HG03159 (cell line): Measurements from ENCODE around the gene LRTM2.
A peak's percentile ranks its signal among the peaks of the same experiment; 100 is the strongest.

Experiments
- ATAC-seq: cut with Tn5 transposase; IDR thresholded peaks from one replicate; pipeline ENCODE4 v1.9.1; 2021; ENCODE audit warnings: mild to moderate bottlenecking, moderate library complexity; ENCODE audit not compliant: unreplicated experiment

The LRTM2 gene

DNA sequence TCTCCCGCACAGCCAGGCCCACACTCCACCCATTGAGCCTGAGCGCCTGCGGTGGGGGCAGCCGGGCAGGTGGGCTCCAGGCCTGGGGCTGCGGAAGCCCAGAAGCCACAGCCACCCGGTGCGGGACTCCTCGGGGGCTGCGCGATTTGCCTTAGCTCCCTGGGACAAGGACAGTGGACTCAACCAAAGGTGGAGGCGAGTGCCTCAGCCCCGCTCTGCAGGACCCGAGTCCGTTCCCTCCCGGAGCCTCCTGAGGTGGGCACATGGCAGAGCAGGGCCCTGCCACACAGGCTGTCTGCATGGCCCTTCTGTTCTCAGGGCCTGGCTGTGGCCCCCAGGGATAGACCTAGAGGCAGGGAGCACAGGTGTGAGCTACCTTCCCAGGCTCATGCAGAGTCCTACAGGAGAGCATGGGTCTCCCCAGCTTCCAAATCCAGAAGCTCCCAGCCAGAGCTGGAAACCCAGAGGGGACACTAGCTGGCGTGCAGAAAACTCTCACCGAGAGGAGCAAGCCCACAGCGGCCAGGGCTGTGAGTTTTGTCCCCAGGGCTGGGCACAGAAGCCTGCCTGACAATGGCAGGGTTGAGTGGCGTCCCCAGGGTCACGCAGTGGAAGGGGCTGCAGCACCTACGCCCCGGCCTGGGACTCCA lies 22.2 kb upstream of the LRTM2 start:
- ATAC-seq = no peak

DNA sequence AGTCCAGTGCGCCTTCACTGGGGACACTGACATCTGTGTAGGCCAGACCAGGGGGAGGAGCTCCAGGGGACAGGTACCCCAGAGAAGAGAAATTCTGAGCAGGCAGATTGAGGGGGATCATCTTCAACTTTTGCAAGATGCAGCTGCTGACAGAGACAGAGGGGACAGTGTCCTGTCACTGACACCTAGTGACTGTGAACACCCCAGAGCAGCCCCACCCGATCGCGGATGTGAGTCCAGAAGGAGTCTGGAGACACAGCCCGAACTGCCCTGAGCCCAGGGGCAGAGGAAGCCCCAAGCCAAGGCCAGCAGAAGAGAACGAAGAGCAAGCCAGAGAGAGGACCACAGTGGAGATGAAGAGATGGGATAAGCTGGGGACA lies 21.7 kb upstream of the LRTM2 start:
- no peak for ATAC-seq

GRCh38 chr12:1799051-1799881 lies 21.1 kb upstream of the LRTM2 start:
- ATAC-seq = no peak

DNA sequence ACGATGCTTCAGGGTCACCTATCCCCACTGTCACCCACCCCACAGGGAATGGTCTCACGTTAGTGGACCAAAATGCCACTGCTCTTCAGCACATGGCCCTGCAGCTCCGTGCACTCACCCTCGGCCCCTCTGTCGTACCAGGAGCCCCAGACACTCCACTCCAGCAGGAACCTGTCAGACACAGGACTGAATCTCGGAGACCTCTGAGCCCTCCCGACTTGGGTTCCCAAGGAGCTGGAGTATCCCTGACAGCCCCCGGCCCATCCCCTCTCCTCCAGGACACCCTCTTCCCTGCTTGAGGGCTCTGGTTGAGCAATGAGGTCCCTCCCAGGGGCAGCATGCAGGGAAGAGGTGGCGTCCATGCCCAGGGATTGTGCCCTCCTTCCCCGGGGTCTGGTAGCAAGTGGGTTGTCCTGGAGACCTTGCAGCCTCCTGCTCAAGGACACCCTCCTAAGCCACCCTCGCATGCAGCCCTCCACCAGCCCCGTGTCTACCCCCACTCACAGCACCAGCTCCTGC lies 20.4 kb upstream of the LRTM2 start:
- ATAC-seq = no peak

- ATAC-seq = no peak
Observed at GRCh38 chr12:1800401-1801302, 19.7 kb upstream of the LRTM2 start.

GRCh38 chr12:1801303-1801975 lies 18.9 kb upstream of the LRTM2 start:
- no peak for ATAC-seq

DNA sequence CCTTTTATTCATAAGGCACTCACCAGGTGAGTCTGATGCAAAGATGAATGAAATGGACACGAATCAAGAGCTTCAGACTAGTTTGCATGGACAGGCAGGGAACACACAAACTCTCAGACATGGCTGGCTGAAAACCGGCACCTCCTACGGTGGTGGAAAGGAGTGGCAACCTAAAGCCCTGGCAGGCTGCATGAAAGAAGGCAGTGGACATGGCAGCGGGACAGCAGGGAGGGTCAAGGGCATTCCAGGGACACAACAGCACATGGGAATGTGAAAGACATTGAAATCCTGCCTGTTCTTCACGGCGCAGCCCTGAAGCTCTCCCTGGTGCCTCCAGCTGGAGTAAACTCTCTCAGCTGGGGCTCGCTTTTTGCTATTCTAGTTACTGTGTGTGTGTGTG lies 16.6 kb upstream of the LRTM2 start:
- no peak for ATAC-seq

GRCh38 chr12:1804545-1805332 lies 15.6 kb upstream of the LRTM2 start:
- ATAC-seq = peak; percentile 91

DNA sequence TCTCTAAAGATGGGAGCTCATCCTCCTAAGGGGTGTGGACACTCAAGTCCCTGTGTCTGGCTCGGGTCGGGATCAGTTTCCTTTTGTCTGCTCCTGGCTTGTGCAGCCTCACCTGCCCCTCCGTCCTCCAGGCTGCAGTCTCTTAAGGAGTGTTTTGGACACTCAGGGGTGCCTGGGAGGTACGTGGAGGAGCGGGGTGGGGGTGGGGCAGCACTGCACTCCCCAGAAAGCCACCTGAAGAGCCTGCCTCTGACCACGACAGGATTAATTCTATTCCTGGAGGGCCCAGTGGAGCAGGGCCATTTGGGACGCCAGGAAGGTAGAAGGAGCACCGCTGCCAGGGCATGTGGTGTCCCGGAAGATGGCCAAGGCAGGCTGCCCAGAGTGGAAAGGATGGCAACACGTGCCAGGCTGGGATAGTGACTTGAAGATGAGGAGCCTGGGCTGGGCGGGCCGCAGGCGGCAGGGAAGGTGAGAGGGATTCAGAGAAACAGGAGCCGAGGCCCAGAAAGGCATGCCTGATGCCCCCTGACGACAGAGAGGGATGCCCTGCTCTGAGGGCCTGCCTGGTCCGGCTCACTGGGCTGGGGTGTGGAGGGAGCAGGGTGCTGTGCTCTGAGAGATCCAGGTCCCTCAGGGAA lies 14.8 kb upstream of the LRTM2 start:
- no peak for ATAC-seq

GRCh38 chr12:1806301-1807086 lies 13.9 kb upstream of the LRTM2 start:
- ATAC-seq = no peak

- no peak for ATAC-seq
Observed at GRCh38 chr12:1807087-1807860, 13.1 kb upstream of the LRTM2 start.

DNA sequence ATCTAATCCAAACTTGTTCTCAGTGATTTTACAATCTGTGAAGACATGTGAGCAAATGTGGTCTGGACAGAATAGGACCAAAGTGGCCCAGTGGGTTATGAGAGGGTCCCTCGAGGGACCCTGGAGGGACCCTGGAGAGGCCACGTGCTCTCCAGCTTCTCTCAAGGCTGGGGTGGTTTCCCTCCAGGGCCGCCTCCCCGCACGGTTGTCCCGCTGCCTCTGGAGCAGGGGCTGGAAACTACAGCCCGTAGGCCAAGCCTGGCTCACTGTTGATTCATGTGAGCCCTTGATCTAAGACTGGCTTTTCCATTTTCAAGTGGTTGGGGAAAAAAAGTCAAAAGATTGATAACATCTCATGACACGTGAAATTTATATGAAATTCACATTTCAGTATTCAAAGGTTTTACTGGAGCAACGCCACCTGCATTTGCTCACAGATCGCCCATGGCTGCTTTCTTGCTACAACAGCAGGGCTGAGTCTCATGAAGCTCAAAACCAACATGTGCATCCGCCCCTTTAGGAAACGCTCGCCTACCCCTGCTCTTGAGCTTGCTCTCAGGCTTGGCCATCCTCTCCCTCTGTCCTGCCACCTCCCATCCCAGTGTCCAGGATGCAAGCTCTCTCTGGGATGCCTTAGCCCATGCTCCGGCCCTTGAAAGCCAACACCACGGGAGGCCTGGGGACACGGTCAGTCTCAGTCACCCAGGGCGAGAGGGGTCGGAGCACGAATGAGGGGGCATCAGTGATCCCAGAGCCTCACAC lies 12.1 kb upstream of the LRTM2 start:
- no peak for ATAC-seq

DNA sequence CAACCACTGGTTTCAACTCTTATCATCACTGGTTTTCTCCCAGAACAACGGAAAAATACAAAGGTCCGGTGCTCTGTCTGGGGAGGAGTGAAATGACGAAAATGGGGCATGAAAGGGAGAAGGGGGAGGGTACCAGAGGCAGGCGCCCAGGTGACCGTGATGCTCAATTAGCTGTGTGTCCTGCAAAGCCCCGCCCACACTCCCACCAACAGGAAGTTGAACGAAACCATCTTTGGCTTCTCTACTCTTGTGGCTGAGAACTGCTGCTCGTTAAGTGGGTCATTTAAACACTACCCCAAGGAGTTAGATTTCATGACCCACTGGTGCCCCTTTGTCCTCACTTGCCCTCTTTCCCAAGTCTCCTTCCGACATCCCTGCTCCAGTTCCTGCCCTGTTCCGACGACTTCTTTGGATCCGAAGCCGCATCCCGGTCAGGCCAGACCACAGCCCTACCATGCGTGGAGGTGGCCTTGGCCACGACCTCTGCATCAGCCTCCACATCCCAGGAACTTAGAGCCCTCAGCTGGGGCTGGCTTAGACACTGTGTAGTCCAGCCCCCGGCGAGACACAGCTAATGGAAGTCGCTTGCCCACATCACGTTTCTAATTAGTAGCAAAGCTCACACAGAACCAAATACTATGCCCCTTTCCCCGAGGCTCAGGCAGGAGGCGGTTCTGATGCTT lies 11.4 kb upstream of the LRTM2 start:
- ATAC-seq = no peak

DNA sequence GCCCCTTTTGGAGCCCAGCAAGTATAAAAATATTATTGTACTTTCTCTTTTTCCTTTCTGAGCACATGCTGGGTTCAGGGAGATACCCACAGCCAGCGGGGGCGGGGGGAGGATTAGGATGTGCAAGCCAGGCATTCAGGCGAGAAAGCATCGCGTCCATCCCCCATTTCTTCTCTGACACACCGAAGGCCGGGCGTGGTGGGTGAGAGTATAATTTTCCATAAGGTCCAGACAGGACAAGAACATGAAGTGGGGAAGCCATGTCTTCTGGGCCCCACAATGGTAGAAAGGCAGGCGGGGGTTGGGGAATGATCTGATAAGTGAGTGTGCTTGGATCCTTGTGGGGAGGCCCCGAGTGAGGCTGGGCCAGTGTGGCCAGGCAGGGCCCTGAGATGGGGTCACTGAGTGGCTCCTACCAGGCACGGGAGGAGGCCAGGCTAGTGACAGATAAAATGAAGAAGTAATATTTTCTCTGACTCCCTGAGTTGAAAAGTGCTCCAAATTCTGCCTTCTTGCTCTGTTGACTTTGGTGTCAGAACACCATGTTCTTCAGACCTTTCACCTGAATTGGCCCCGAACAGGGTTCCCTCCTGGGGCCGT lies 10.7 kb upstream of the LRTM2 start:
- ATAC-seq = no peak

- ATAC-seq = no peak
Observed at GRCh38 chr12:1810201-1810930, 10.0 kb upstream of the LRTM2 start.

DNA sequence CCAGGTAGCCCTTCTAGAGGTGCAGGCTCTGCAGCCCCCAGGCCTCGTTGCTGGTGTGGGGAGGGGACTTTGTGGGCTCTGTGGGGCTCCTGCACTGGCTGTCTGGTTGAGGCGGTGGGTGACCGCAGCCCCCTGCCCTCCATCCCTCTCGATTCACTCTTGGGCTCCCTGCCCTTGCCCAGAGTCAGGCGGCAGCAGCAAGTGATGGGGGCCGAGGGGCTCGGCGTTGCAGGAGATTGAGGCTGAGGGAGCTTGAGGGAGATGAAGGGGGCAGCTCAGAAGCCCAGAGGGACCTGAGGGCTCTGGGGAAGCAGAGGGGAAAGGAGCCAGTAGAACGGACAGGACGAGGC lies 9.5 kb upstream of the LRTM2 start:
- no peak for ATAC-seq
